ENCODE results near the gene TSPEAR. TPM values are rescaled to one million over a fixed set of nuclear protein-coding genes. Genes with fewer than 3 reads are reported as not detected.

The TSPEAR gene
- total RNA-seq, 4 donors from 2014 or later: under 0.01 to 0.23 TPM; not detected in 2

- DNase-seq (ENCODE audit: extremely low spot score): no peak
- H3K27me3 ChIP-seq: no peaks in the 10 kb centered on the region
- H3K27ac ChIP-seq (replicated peaks in 1 of 4): no peak overlapping the region
- 78% methylated on average over 6 of the region's 16 CpGs for WGBS
- no peak overlapping the region for H3K4me3 ChIP-seq
- TF ChIP-seq EP300 (IDR thresholded peaks at IDR 0.05): no peak
- TF ChIP-seq POLR2AphosphoS5 (IDR thresholded peaks at IDR 0.05): no peak
- TF ChIP-seq CTCF (IDR thresholded peaks at IDR 0.05): no peak
- no peak for TF ChIP-seq POLR2A (IDR thresholded peaks at IDR 0.05; ENCODE audit: low read depth)
- H3K36me3 ChIP-seq: peaks cover 0 to 5% (median 0%) of the 10 kb centered on the region in 4 donors
- peaks cover 0 to 5% (median 0%) of the 10 kb centered on the region in 4 donors for H3K4me1 ChIP-seq
- H3K9me3 ChIP-seq: no peaks in the 10 kb centered on the region
- intact Hi-C loops (cut with DNase I): no loop called here
Observed at GRCh38 chr21:44466351-44466954, 244.9 kb downstream of the TSPEAR start.

- TF ChIP-seq POLR2AphosphoS5 (IDR thresholded peaks at IDR 0.05): no peak
- TF ChIP-seq POLR2A (IDR thresholded peaks at IDR 0.05; ENCODE audit: low read depth): no peak
- no peak for TF ChIP-seq CTCF (IDR thresholded peaks at IDR 0.05)
- no peak for TF ChIP-seq EP300 (IDR thresholded peaks at IDR 0.05)
- DNase-seq (ENCODE audit: extremely low spot score): no peak
- Histone ChIP-seq H3K4me1 (peaks cover 0 to 5% (median 0%) of the 10 kb centered on the region in 4 donors), H3K27me3 (no peaks in the 10 kb centered on the region), H3K36me3 (peaks cover 0 to 5% (median 1%) of the 10 kb centered on the region in 4 donors), H3K4me3 (no peak overlapping the region), H3K27ac (replicated peaks in 1 of 4) (no peak overlapping the region), H3K9me3 (no peaks in the 10 kb centered on the region)
- intact Hi-C loops (cut with DNase I): no loop called here
- 92% methylated on average over 5 of the region's 12 CpGs for WGBS
Observed at GRCh38 chr21:44464351-44464750, 247.0 kb downstream of the TSPEAR start.

GRCh38 chr21:44463724-44464123, 247.6 kb downstream of the TSPEAR start:
- DNase-seq (ENCODE audit: extremely low spot score): no peak
- H3K36me3 ChIP-seq: peaks cover 0 to 7% (median 3%) of the 10 kb centered on the region in 4 donors
- peak overlapping the region in 1 of 4 donors; percentile 16 for H3K4me3 ChIP-seq
- intact Hi-C loops (cut with DNase I): no loop called here
- no peaks in the 10 kb centered on the region for H3K9me3 ChIP-seq
- 54% methylated on average over 30 of the region's 30 CpGs for WGBS
- no peaks in the 10 kb centered on the region for H3K27me3 ChIP-seq
- peaks cover 0 to 5% (median 0%) of the 10 kb centered on the region in 4 donors for H3K4me1 ChIP-seq
- H3K27ac ChIP-seq (replicated peaks in 1 of 4): no peak overlapping the region
- TF ChIP-seq EP300 (IDR thresholded peaks at IDR 0.05) (no peak), POLR2A (IDR thresholded peaks at IDR 0.05; ENCODE audit: low read depth) (no peak), CTCF (IDR thresholded peaks at IDR 0.05) (no peak), POLR2AphosphoS5 (IDR thresholded peaks at IDR 0.05) (no peak)

- H3K27me3 ChIP-seq: no peaks in the 10 kb centered on the region
- H3K36me3 ChIP-seq: peaks cover 0 to 7% (median 3%) of the 10 kb centered on the region in 4 donors
- peaks cover 0 to 5% (median 0%) of the 10 kb centered on the region in 4 donors for H3K4me1 ChIP-seq
- H3K9me3 ChIP-seq: no peaks in the 10 kb centered on the region
- no peak for TF ChIP-seq POLR2A (IDR thresholded peaks at IDR 0.05; ENCODE audit: low read depth)
- DNase-seq (ENCODE audit: extremely low spot score): no peak
- no peak overlapping the region for H3K4me3 ChIP-seq
- 100% methylated on average over 2 of the region's 11 CpGs for WGBS
- intact Hi-C loops (cut with DNase I): no loop called here
- no peak overlapping the region for H3K27ac ChIP-seq (replicated peaks in 1 of 4)
Observed at GRCh38 chr21:44462834-44463200, 248.6 kb downstream of the TSPEAR start.

GRCh38 chr21:44462086-44462833, 249.1 kb downstream of the TSPEAR start:
- intact Hi-C loops (cut with DNase I): no loop called here
- WGBS: 83% methylated on average over 17 of the region's 25 CpGs
- no peak for DNase-seq (ENCODE audit: extremely low spot score)

More at GRCh38 chr21:44462086-44462833, 249.1 kb downstream of the TSPEAR start:
- Histone ChIP-seq H3K4me1 (peaks cover 0 to 5% (median 0%) of the 10 kb centered on the region in 4 donors), H3K4me3 (no peak overlapping the region), H3K36me3 (peaks cover 0 to 12% (median 5%) of the 10 kb centered on the region in 4 donors), H3K27me3 (no peaks in the 10 kb centered on the region), H3K9me3 (no peaks in the 10 kb centered on the region), H3K27ac (replicated peaks in 1 of 4) (no peak overlapping the region)
- TF ChIP-seq POLR2AphosphoS5 (IDR thresholded peaks at IDR 0.05) (no peak), EP300 (IDR thresholded peaks at IDR 0.05) (no peak), POLR2A (IDR thresholded peaks at IDR 0.05; ENCODE audit: low read depth) (no peak), CTCF (IDR thresholded peaks at IDR 0.05) (no peak)
